Measurements from ENCODE around the gene ADRM1. TPM values are rescaled to one million over a fixed set of nuclear protein-coding genes. Genes with fewer than 3 reads are reported as not detected.

ADRM1 gene
- total and polyA plus RNA-seq, 8 donors, result 30.0 to 96.9 (median 43.5) TPM

GRCh38 chr20:62313021-62313420 lies 10.2 kb downstream of the ADRM1 start:
- no peak for TF ChIP-seq CTCF (IDR thresholded peaks at IDR 0.05)
- H3K4me3 ChIP-seq, result no peak overlapping the region
- intact Hi-C loops (cut with DNase I), result no loop called here

GRCh38 chr20:62313460-62314338 lies 10.9 kb downstream of the ADRM1 start:
- TF ChIP-seq CTCF (IDR thresholded peaks at IDR 0.05), result no peak
- H3K27ac ChIP-seq, result no peak overlapping the region
- peaks cover 0 to 89% of the 10 kb centered on the region in 2 donors for H3K36me3 ChIP-seq
- DNase-seq (no peak), ATAC-seq (no peak)
- H3K9me3 ChIP-seq, result no peaks in the 10 kb centered on the region
- intact Hi-C loops (cut with DNase I), result no loop called here
- no peaks in the 10 kb centered on the region for H3K27me3 ChIP-seq
- no peak overlapping the region for H3K4me3 ChIP-seq
- no peaks in the 10 kb centered on the region for H3K4me1 ChIP-seq

More at GRCh38 chr20:62313021-62313420, 10.2 kb downstream of the ADRM1 start:
- DNase-seq, result no peak
- Histone ChIP-seq H3K36me3 (peaks cover 0 to 91% of the 10 kb centered on the region in 2 donors), H3K27me3 (no peaks in the 10 kb centered on the region), H3K4me1 (no peaks in the 10 kb centered on the region), H3K27ac (no peak overlapping the region), H3K9me3 (no peaks in the 10 kb centered on the region)
- no peak for ATAC-seq

GRCh38 chr20:62314339-62314638 lies 11.5 kb downstream of the ADRM1 start:
- Histone ChIP-seq H3K4me1 (no peaks in the 10 kb centered on the region), H3K27ac (no peak overlapping the region), H3K27me3 (no peaks in the 10 kb centered on the region), H3K4me3 (no peak overlapping the region), H3K9me3 (no peaks in the 10 kb centered on the region), H3K36me3 (peaks cover 0 to 89% of the 10 kb centered on the region in 2 donors)
- intact Hi-C loops (cut with DNase I), result no loop called here
- DNase-seq (no peak), ATAC-seq (no peak)
- no peak for TF ChIP-seq CTCF (IDR thresholded peaks at IDR 0.05)

GRCh38 chr20:62314711-62315302 lies 12.0 kb downstream of the ADRM1 start:
- H3K36me3 ChIP-seq, result peaks cover 0 to 90% of the 10 kb centered on the region in 2 donors
- no peaks in the 10 kb centered on the region for H3K27me3 ChIP-seq
- TF ChIP-seq CTCF (IDR thresholded peaks at IDR 0.05), result no peak
- DNase-seq (no peak), ATAC-seq (no peak)
- no peaks in the 10 kb centered on the region for H3K9me3 ChIP-seq
- no peaks in the 10 kb centered on the region for H3K4me1 ChIP-seq
- H3K27ac ChIP-seq, result no peak overlapping the region
- no peak overlapping the region for H3K4me3 ChIP-seq
- intact Hi-C loops (cut with DNase I), result no loop called here

GRCh38 chr20:62315773-62316172 lies 13.0 kb downstream of the ADRM1 start:
- no peak for DNase-seq
- H3K36me3 ChIP-seq, result peaks cover 0 to 89% of the 10 kb centered on the region in 2 donors
- no peak overlapping the region for H3K4me3 ChIP-seq
- no peaks in the 10 kb centered on the region for H3K27me3 ChIP-seq
- no peaks in the 10 kb centered on the region for H3K9me3 ChIP-seq
- no peak overlapping the region for H3K27ac ChIP-seq
- no peak for TF ChIP-seq CTCF (IDR thresholded peaks at IDR 0.05)
- ATAC-seq, result no peak
- intact Hi-C loops (cut with DNase I), result no loop called here
- no peaks in the 10 kb centered on the region for H3K4me1 ChIP-seq

Measured in left lung (tissue), 10 donors.